Uterus (tissue), 2 donors: ENCODE measurements around the gene DDX42.

Source experiments
- CTCF ChIP-seq, 4 experiments: fragments of 200-600 bp in 2 of 4; fragments of 450-650 bp in 2 of 4; sonication (generic) in 2 of 4; IDR thresholded peaks; one replicate each; pipeline ENCODE4 v1.5.1; 2016 to 2019; ENCODE audit warnings: antibody characterized with exemption in 4 of 4, mild to moderate bottlenecking in 2 of 4, moderate library complexity in 1 of 4
- POLR2A ChIP-seq, 2 donors: fragments of 450-650 bp; IDR thresholded peaks; one replicate each; pipeline ENCODE4 v1.6.1; 2016; ENCODE audit warnings: antibody characterized with exemption in 2 of 2, mild to moderate bottlenecking in 1 of 2, moderate library complexity in 1 of 2

GRCh38 chr17:63847525-63848249, 73.7 kb downstream of the DDX42 start:
- TF ChIP-seq CTCF (IDR thresholded peaks at IDR 0.05) (no peak), POLR2A (IDR thresholded peaks at IDR 0.05) (no peak)
